Ishikawa (cell line): ENCODE measurements around the gene MNT.

ENCODE experiments used
- CEBPB ChIP-seq: IDR thresholded peaks from 2 replicates; pipeline ENCODE4 v1.6.1; 2012
- CREB1 ChIP-seq: IDR thresholded peaks from 2 replicates; pipeline ENCODE4 v1.6.1; 2012; ENCODE audit warnings: low read depth
- EGR1 ChIP-seq: IDR thresholded peaks from 2 replicates; pipeline ENCODE4 v1.6.1; 2012
- EP300 ChIP-seq: IDR thresholded peaks from 2 replicates; pipeline ENCODE4 v1.6.1; 2012; ENCODE audit warnings: borderline replicate concordance
- FOXM1 ChIP-seq: IDR thresholded peaks from 2 replicates; pipeline ENCODE4 v1.6.1; 2012; ENCODE audit warnings: low read depth, borderline replicate concordance
- MAX ChIP-seq: IDR thresholded peaks from 2 replicates; pipeline ENCODE4 v1.6.1; 2012
- NFIC ChIP-seq: IDR thresholded peaks from 2 replicates; pipeline ENCODE4 v1.6.1; 2012
- RAD21 ChIP-seq: IDR thresholded peaks from 2 replicates; pipeline ENCODE4 v1.6.1; 2012; ENCODE audit warnings: low read depth
- REST ChIP-seq: IDR thresholded peaks from 2 replicates; pipeline ENCODE4 v1.6.1; 2012; ENCODE audit warnings: low read depth, mild to moderate bottlenecking
- TAF1 ChIP-seq: IDR thresholded peaks from 2 replicates; pipeline ENCODE4 v1.6.1; 2012; ENCODE audit warnings: low read depth, mild to moderate bottlenecking
- TCF12 ChIP-seq: IDR thresholded peaks from 2 replicates; pipeline ENCODE4 v1.6.1; 2012; ENCODE audit warnings: low read depth
- TEAD4 ChIP-seq: IDR thresholded peaks from 2 replicates; pipeline ENCODE4 v1.6.1; 2012
- USF1 ChIP-seq: IDR thresholded peaks from 2 replicates; pipeline ENCODE4 v1.6.1; 2012
- YY1 ChIP-seq: IDR thresholded peaks from 2 replicates; pipeline ENCODE4 v1.6.1; 2012; ENCODE audit warnings: low read depth
- ZBTB7A ChIP-seq: IDR thresholded peaks from 2 replicates; pipeline ENCODE4 v1.6.1; 2012; ENCODE audit warnings: low read depth

MNT gene

GRCh38 chr17:2387086-2388019 lies 13.5 kb downstream of the MNT start:
- TF ChIP-seq NFIC (no peak), CEBPB (no peak), USF1 (no peak), TAF1 (no peak), FOXM1 (no peak), CREB1 (no peak), ZBTB7A (no peak), EP300 (no peak), TCF12 (no peak)

GRCh38 chr17:2386400-2387085 lies 14.3 kb downstream of the MNT start:
- no peak for TF ChIP-seq EGR1
- TF ChIP-seq REST: no peak
- no peak for TF ChIP-seq CEBPB
- TF ChIP-seq EP300: peak; percentile 57; the same call in 1 of the 2 replicates
- no peak for TF ChIP-seq FOXM1
- TF ChIP-seq USF1: no peak
- TF ChIP-seq TCF12: peak; percentile 71; the same call in 1 of the 2 replicates
- no peak for TF ChIP-seq TAF1
- TF ChIP-seq YY1: no peak
- peak; percentile 67; the same call in 1 of the 2 replicates for TF ChIP-seq ZBTB7A
- peak; percentile 61 for TF ChIP-seq MAX
- peak; percentile 86 for TF ChIP-seq TEAD4
- TF ChIP-seq CREB1: no peak
- peak; percentile 14; the same call in 1 of the 2 replicates for TF ChIP-seq RAD21
- TF ChIP-seq NFIC: peak; percentile 78

GRCh38 chr17:2385240-2386210 lies 15.3 kb downstream of the MNT start:
- TF ChIP-seq FOXM1: no peak
- TF ChIP-seq TEAD4: no peak
- no peak for TF ChIP-seq RAD21
- no peak for TF ChIP-seq REST
- no peak for TF ChIP-seq ZBTB7A
- no peak for TF ChIP-seq CREB1
- TF ChIP-seq CEBPB: no peak
- TF ChIP-seq EGR1: no peak
- TF ChIP-seq TAF1: no peak
- TF ChIP-seq MAX: no peak
- no peak for TF ChIP-seq USF1
- no peak for TF ChIP-seq YY1

- no peak for TF ChIP-seq ZBTB7A
- no peak for TF ChIP-seq CREB1
- TF ChIP-seq TAF1: no peak
- TF ChIP-seq EP300: no peak
- no peak for TF ChIP-seq USF1
- TF ChIP-seq RAD21: no peak
- no peak for TF ChIP-seq EGR1
- TF ChIP-seq FOXM1: no peak
- TF ChIP-seq CEBPB: no peak
Measured at GRCh38 chr17:2384439-2385127, 16.3 kb downstream of the MNT start.
